H9 (cell line): Measurements from ENCODE around the gene CNR1. TPM values are rescaled to one million over a fixed set of nuclear protein-coding genes. Genes with fewer than 3 reads are reported as not detected.
A peak's percentile ranks its signal among the peaks of the same experiment; 100 is the strongest.

Source experiments
- DNase-seq: peaks from one replicate; pipeline ENCODE4 v3.0.0-alpha.2; 2017
- H2AFZ ChIP-seq: one replicate; pipeline ENCODE4 v1.6.1; 2013; ENCODE audit warnings: mild to moderate bottlenecking, low read length, control low read depth, moderate library complexity
- H2AK5ac ChIP-seq: 2 replicates; pipeline ENCODE4 v1.6.1; 2013; ENCODE audit warnings: low read length, control low read depth, mixed read lengths; ENCODE audit not compliant: insufficient read length
- H2BK120ac ChIP-seq: one replicate; pipeline ENCODE4 v1.6.1; 2013; ENCODE audit warnings: low read depth, mild to moderate bottlenecking, low read length, control low read depth, inconsistent platforms; ENCODE audit not compliant: poor library complexity, severe bottlenecking
- H2BK12ac ChIP-seq: 2 replicates; pipeline ENCODE4 v1.6.1; 2013; ENCODE audit warnings: low read length, control low read depth, mixed read lengths, low read depth; ENCODE audit not compliant: insufficient read length
- H2BK15ac ChIP-seq: 2 replicates; pipeline ENCODE4 v1.6.1; 2013; ENCODE audit warnings: low read depth, low read length, control low read depth
- H2BK20ac ChIP-seq: one replicate; pipeline ENCODE4 v1.6.1; 2013; ENCODE audit warnings: low read depth, mild to moderate bottlenecking, low read length, control low read depth, inconsistent platforms; ENCODE audit not compliant: poor library complexity, severe bottlenecking
- H2BK5ac ChIP-seq: 2 replicates; pipeline ENCODE4 v1.6.1; 2013; ENCODE audit warnings: low read length, control low read depth, mixed read lengths; ENCODE audit not compliant: insufficient read length
- H3K14ac ChIP-seq: 2 replicates; pipeline ENCODE4 v1.6.1; 2013; ENCODE audit warnings: low read length, control low read depth; ENCODE audit not compliant: insufficient read depth
- H3K18ac ChIP-seq: 2 replicates; pipeline ENCODE4 v1.6.1; 2013; ENCODE audit warnings: low read depth, mild to moderate bottlenecking, mixed read lengths, low read length, control low read depth; ENCODE audit not compliant: insufficient read length
- H3K23ac ChIP-seq: 2 replicates; pipeline ENCODE4 v1.6.1; 2013; ENCODE audit warnings: low read length, control low read depth, mixed read lengths, low read depth; ENCODE audit not compliant: insufficient read length
- H3K23me2 ChIP-seq: 2 replicates; pipeline ENCODE4 v1.6.1; 2013; ENCODE audit warnings: low read depth, mild to moderate bottlenecking, mixed read lengths, low read length, control low read depth; ENCODE audit not compliant: insufficient read length, poor library complexity, severe bottlenecking
- H3K27ac ChIP-seq: 2 replicates; pipeline ENCODE4 v1.5.1; 2013; ENCODE audit warnings: low read length, control low read depth, mixed read lengths, low read depth; ENCODE audit not compliant: insufficient read length
- H3K27me3 ChIP-seq: 2 replicates; pipeline ENCODE4 v1.6.1; 2013; ENCODE audit warnings: low read length, control low read depth, inconsistent platforms; ENCODE audit not compliant: insufficient read depth
- H3K4ac ChIP-seq: 2 replicates; pipeline ENCODE4 v1.6.1; 2013; ENCODE audit warnings: low read depth, mild to moderate bottlenecking, control low read depth, inconsistent platforms, low read length, moderate library complexity
- H3K4me1 ChIP-seq: 2 replicates; pipeline ENCODE4 v1.6.1; 2013; ENCODE audit warnings: low read length, control low read depth, inconsistent platforms; ENCODE audit not compliant: insufficient read depth
- H3K4me2 ChIP-seq: 2 replicates; pipeline ENCODE4 v1.6.1; 2013; ENCODE audit warnings: low read length, control low read depth, mixed read lengths; ENCODE audit not compliant: insufficient read length, insufficient read depth
- H3K56ac ChIP-seq: 2 replicates; pipeline ENCODE4 v1.6.1; 2013; ENCODE audit warnings: low read depth, mild to moderate bottlenecking, mixed read lengths, low read length, control low read depth; ENCODE audit not compliant: insufficient read length
- H3K79me1 ChIP-seq: 2 replicates; pipeline ENCODE4 v1.6.1; 2013; ENCODE audit warnings: low read depth, mild to moderate bottlenecking, moderate library complexity, low read length, control low read depth, inconsistent platforms; ENCODE audit not compliant: insufficient read depth, poor library complexity, severe bottlenecking
- H3K79me2 ChIP-seq: 2 replicates; pipeline ENCODE4 v1.6.1; 2013; ENCODE audit warnings: low read length, control low read depth, inconsistent platforms; ENCODE audit not compliant: insufficient read depth
- H3K9ac ChIP-seq: 2 replicates; pipeline ENCODE4 v1.6.1; 2013; ENCODE audit warnings: low read length, control low read depth, mixed read lengths; ENCODE audit not compliant: insufficient read length; ENCODE audit errors: extremely low read depth
- H3K9me3 ChIP-seq: one replicate; pipeline ENCODE4 v1.6.1; 2013; ENCODE audit warnings: low read depth, low read length, inconsistent platforms; ENCODE audit not compliant: control insufficient read depth
- H3T11ph ChIP-seq: one replicate; pipeline ENCODE4 v1.6.1; 2013; ENCODE audit warnings: mild to moderate bottlenecking, low read length, control low read depth, inconsistent platforms
- H4K20me1 ChIP-seq: one replicate; pipeline ENCODE4 v1.6.1; 2013; ENCODE audit not compliant: control insufficient read depth, insufficient read length, insufficient read depth
- H4K5ac ChIP-seq: 2 replicates; pipeline ENCODE4 v1.6.1; 2013; ENCODE audit warnings: low read depth, mild to moderate bottlenecking, mixed read lengths, low read length, control low read depth; ENCODE audit not compliant: insufficient read length
- H4K8ac ChIP-seq: replicated peaks from 2 replicates; pipeline ENCODE4 v1.6.1; 2013; ENCODE audit warnings: low read length, control low read depth, mixed read lengths, low read depth; ENCODE audit not compliant: insufficient read length
- H4K91ac ChIP-seq: 2 replicates; pipeline ENCODE4 v1.6.1; 2013; ENCODE audit warnings: low read depth, mild to moderate bottlenecking, moderate library complexity, mixed read lengths, low read length, control low read depth; ENCODE audit not compliant: insufficient read length
- H3K27ac Mint-ChIP-seq, 3 experiments: 2 replicates in 2 of 3; 3 replicates in 1 of 3; pipeline ENCODE4 v1.8.0; 2020 to 2021; ENCODE audit warnings: mixed read lengths in 3 of 3, mild to moderate bottlenecking in 1 of 3, moderate library complexity in 1 of 3
- H3K27me3 Mint-ChIP-seq: 2 replicates; pipeline ENCODE4 v1.8.0; 2021; ENCODE audit warnings: low read depth, mild to moderate bottlenecking, moderate library complexity, mixed read lengths
- H3K36me3 Mint-ChIP-seq, 3 experiments: 2 replicates in 2 of 3; 3 replicates in 1 of 3; pipeline ENCODE4 v1.8.0; 2020 to 2021; ENCODE audit warnings: low read depth in 3 of 3, mixed read lengths in 3 of 3; ENCODE audit not compliant: insufficient read depth in 1 of 3
- H3K4me1 Mint-ChIP-seq, 2 experiments: 2 replicates each; pipeline ENCODE4 v1.8.0; 2020; ENCODE audit warnings: mixed read lengths in 2 of 2
- H3K4me3 Mint-ChIP-seq, 2 experiments: 2 replicates in 1 of 2; 3 replicates in 1 of 2; pipeline ENCODE4 v1.8.0; 2020 to 2021; ENCODE audit warnings: mild to moderate bottlenecking in 2 of 2, mixed read lengths in 2 of 2, moderate library complexity in 1 of 2
- H3K9me3 Mint-ChIP-seq, 2 experiments: 2 replicates in 1 of 2; 3 replicates in 1 of 2; pipeline ENCODE4 v1.8.0; 2020; ENCODE audit warnings: mild to moderate bottlenecking in 2 of 2, mixed read lengths in 2 of 2, moderate library complexity in 1 of 2
- total RNA-seq: library from RNA; stranded (reverse); gene quantifications from 2 replicates; pipeline ENCODE4 v1.2.1, GENCODE V29; 2021
- TF ChIP-seq, protein P1 (sequence below): fragments of 200-600 bp; sonication (generic); conservative IDR thresholded peaks from 3 replicates; pipeline ENCODE4 v1.8.0; 2021; ENCODE audit warnings: antibody characterized with exemption, mild to moderate bottlenecking

The CNR1 gene
- total RNA-seq, 1 experiment from 2014 or later: 0.72 TPM

DNA sequence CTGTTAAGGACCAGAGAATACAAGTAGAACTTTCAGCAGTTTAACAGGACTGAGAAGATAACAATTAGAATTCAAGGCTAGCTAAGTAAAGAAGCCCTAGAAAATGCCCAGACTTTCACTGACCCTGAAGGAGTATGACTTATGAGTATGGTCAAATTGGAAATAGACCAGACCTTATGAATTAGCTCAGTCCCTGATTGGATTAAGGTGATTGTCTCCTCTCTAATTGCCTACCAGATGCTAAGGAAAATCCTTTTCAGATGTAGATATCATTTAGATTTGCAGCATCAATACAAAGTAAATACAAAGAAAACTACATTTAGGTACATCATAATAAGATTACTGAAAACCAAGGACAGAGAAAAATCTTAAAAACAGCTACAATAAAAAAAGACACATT is 58.9 kb downstream of the CNR1 start:
- no peak overlapping the region for H3K23ac ChIP-seq
- H4K20me1 ChIP-seq: no peaks in the 10 kb centered on the region
- Mint-ChIP-seq H3K4me1 (peaks cover 6 to 7% of the 10 kb centered on the region in 2 experiments; a peak in 3 of 4 replicates), H3K36me3 (no peaks in the 10 kb centered on the region), H3K27ac (peak overlapping the region in 1 of 3 experiments; percentile 27; a peak in 1 of 7 replicates), H3K4me3 (no peak overlapping the region), H3K27me3 (no peaks in the 10 kb centered on the region), H3K9me3 (no peaks in the 10 kb centered on the region)
- H3K14ac ChIP-seq: no peak overlapping the region
- H3K56ac ChIP-seq: no peak overlapping the region
- no peak overlapping the region for H3K9ac ChIP-seq
- no peak overlapping the region for H2BK120ac ChIP-seq
- no peaks in the 10 kb centered on the region for H3K4me1 ChIP-seq
- no peaks in the 10 kb centered on the region for H3K23me2 ChIP-seq
- H2BK20ac ChIP-seq: no peak overlapping the region
- no peak overlapping the region for H3K4ac ChIP-seq
- no peak overlapping the region for H3K4me2 ChIP-seq
- no peak overlapping the region for H2AFZ ChIP-seq
- no peaks in the 10 kb centered on the region for H3K79me1 ChIP-seq
- no peak overlapping the region for H2BK5ac ChIP-seq
- no peaks in the 10 kb centered on the region for H3K79me2 ChIP-seq
- no peak overlapping the region for H3K27ac ChIP-seq
- no peak overlapping the region for H4K5ac ChIP-seq
- H3K18ac ChIP-seq: no peak overlapping the region
- H3K9me3 ChIP-seq: no peaks in the 10 kb centered on the region
- no peak overlapping the region for H3T11ph ChIP-seq
- H2BK15ac ChIP-seq: no peak overlapping the region
- no peak overlapping the region for H2AK5ac ChIP-seq
- H3K27me3 ChIP-seq: no peaks in the 10 kb centered on the region
- TF ChIP-seq, protein P1, sequence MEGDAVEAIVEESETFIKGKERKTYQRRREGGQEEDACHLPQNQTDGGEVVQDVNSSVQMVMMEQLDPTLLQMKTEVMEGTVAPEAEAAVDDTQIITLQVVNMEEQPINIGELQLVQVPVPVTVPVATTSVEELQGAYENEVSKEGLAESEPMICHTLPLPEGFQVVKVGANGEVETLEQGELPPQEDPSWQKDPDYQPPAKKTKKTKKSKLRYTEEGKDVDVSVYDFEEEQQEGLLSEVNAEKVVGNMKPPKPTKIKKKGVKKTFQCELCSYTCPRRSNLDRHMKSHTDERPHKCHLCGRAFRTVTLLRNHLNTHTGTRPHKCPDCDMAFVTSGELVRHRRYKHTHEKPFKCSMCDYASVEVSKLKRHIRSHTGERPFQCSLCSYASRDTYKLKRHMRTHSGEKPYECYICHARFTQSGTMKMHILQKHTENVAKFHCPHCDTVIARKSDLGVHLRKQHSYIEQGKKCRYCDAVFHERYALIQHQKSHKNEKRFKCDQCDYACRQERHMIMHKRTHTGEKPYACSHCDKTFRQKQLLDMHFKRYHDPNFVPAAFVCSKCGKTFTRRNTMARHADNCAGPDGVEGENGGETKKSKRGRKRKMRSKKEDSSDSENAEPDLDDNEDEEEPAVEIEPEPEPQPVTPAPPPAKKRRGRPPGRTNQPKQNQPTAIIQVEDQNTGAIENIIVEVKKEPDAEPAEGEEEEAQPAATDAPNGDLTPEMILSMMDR: no peak
- no peak overlapping the region for H4K8ac ChIP-seq
- H2BK12ac ChIP-seq: no peak overlapping the region
- H4K91ac ChIP-seq: no peak overlapping the region
- DNase-seq: no peak
